ENCODE data around the gene TNFRSF21. TPM values are rescaled to one million over a fixed set of nuclear protein-coding genes. Genes with fewer than 3 reads are reported as not detected.
"Not testable (repeated sequence)": the region's sequence is repeated elsewhere in the genome, so short reads cannot be mapped to it uniquely, and the experiment has no call there.

Gene TNFRSF21
- total RNA-seq, 4 donors from 2014 or later = 45.4 to 136 (median 73.4) TPM

DNA sequence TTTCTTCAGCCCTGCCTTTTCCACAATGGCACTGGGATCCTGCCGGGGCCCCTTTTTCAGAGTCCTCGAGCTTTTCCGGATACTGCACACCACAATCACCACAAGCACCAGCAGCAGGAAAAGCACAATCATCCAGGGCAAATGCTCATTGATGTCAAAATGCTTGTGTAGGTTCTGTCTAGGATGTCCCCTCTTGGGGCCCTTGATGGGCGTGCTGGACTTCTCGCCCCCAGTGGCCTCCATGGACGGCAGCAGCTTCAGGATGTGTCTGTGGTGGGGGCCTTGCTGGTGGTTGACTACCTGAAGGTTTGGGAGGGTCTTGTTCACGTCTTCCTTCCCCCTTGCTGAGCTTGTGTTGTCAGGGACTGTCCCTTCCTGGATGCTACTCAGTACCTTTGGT is 25.7 kb downstream of the TNFRSF21 start:
- H3K36me3 ChIP-seq = no peaks in the 10 kb centered on the region
- 95% methylated on average over 7 of the region's 7 CpGs; no CpG with 5 or more reads in 1 of the 2 donors for WGBS, 2 donors (ENCODE audit: low coverage in 1 of 2)
- in situ Hi-C loops (cut with MboI; ENCODE audit: low pct_ligation_motif_present in 1 of 4, low pct_unique_long_range_greater_than_20kb in 1 of 4, low sequenced_read_pairs in 3 of 4) = no loop called here

DNA sequence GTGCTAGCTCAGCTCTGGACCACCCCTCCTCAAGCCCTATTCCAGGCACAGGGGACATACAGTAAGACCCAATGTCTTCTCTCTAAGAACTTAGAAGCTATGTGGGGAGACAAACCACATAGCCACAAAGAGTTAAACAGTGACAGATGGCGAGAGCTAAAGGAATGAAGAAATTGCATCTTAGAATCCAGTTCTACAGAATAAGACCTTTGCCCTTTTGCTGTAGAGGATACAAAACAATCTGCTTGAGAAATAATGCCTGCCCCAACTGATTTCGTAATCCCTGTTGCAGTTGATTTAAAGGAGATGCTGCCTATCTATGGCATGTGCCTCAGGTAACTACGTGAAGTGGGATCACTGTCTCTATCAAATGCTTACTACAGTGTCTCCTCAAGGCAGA is 31.2 kb downstream of the TNFRSF21 start:
- no peak for DNase-seq
- no peaks in the 10 kb centered on the region for H3K9me3 ChIP-seq
- no peak for TF ChIP-seq POLR2A (IDR thresholded peaks at IDR 0.05)
- TF ChIP-seq POLR2AphosphoS5 (IDR thresholded peaks at IDR 0.05) = peak in 1 of 3 donors; percentile 17
- peaks cover 0 to 24% (median 8%) of the 10 kb centered on the region in 4 donors for H3K4me1 ChIP-seq
- 38 to 49% methylated on average over 2 to 3 of the region's 3 CpGs for WGBS, 2 donors (ENCODE audit: low coverage in 1 of 2)
- intact Hi-C loops (cut with DNase I; ENCODE audit: low total_unique reads) (no loop called here), in situ Hi-C loops (cut with MboI; ENCODE audit: low pct_ligation_motif_present in 1 of 4, low pct_unique_long_range_greater_than_20kb in 1 of 4, low sequenced_read_pairs in 3 of 4) (no loop called here)
- no peaks in the 10 kb centered on the region for H3K36me3 ChIP-seq
- H3K27me3 ChIP-seq = no peaks in the 10 kb centered on the region
- peak overlapping the region in 1 of 4 donors; percentile 25 for H3K27ac ChIP-seq
- H3K4me3 ChIP-seq = no peak overlapping the region

More for the DNA sequence above, 25.7 kb downstream of the TNFRSF21 start:
- H3K9me3 ChIP-seq = no peaks in the 10 kb centered on the region
- no peaks in the 10 kb centered on the region for H3K27me3 ChIP-seq
- H3K27ac ChIP-seq = no peak overlapping the region
- H3K4me1 ChIP-seq = peaks cover 0 to 4% (median 1%) of the 10 kb centered on the region in 4 donors
- no peak for DNase-seq
- TF ChIP-seq POLR2AphosphoS5 (IDR thresholded peaks at IDR 0.05) (no peak), POLR2A (IDR thresholded peaks at IDR 0.05) (no peak), EP300 (IDR thresholded peaks at IDR 0.05; ENCODE audit: low read depth) (no peak)
- TF ChIP-seq, protein P1, sequence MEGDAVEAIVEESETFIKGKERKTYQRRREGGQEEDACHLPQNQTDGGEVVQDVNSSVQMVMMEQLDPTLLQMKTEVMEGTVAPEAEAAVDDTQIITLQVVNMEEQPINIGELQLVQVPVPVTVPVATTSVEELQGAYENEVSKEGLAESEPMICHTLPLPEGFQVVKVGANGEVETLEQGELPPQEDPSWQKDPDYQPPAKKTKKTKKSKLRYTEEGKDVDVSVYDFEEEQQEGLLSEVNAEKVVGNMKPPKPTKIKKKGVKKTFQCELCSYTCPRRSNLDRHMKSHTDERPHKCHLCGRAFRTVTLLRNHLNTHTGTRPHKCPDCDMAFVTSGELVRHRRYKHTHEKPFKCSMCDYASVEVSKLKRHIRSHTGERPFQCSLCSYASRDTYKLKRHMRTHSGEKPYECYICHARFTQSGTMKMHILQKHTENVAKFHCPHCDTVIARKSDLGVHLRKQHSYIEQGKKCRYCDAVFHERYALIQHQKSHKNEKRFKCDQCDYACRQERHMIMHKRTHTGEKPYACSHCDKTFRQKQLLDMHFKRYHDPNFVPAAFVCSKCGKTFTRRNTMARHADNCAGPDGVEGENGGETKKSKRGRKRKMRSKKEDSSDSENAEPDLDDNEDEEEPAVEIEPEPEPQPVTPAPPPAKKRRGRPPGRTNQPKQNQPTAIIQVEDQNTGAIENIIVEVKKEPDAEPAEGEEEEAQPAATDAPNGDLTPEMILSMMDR (IDR thresholded peaks at IDR 0.05) = no peak
- no peak overlapping the region for H3K4me3 ChIP-seq
- intact Hi-C loops (cut with DNase I; ENCODE audit: low total_unique reads) = no loop called here

DNA sequence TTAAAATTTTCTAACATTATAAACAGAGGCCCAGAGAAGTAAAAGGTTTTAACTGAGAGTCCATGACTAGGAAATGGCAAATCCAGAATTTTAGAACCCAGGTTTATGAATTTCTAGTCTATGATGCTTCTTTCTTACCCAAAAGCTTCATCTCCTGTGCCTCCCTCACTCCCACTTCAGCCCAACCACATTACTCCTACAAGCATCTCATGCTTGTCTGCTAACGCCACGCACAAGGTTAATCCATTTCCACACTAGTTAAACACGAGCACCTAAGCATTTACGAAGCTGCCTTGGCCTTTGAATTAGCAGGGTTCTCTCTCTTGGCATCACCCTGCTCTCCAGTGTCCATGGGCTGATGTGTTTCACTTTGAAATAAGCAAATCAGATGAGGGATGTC is 32.0 kb downstream of the TNFRSF21 start:
- no peak overlapping the region for H3K4me3 ChIP-seq
- DNase-seq = no peak
- no peak for TF ChIP-seq POLR2A (IDR thresholded peaks at IDR 0.05)
- TF ChIP-seq, protein P1 (IDR thresholded peaks at IDR 0.05) = no peak
- no peak for TF ChIP-seq EP300 (IDR thresholded peaks at IDR 0.05; ENCODE audit: low read depth)
- TF ChIP-seq POLR2AphosphoS5 (IDR thresholded peaks at IDR 0.05) = no peak
- WGBS, 2 donors (ENCODE audit: low coverage in 1 of 2) = 85 to 88% methylated on average over 3 to 4 of the region's 4 CpGs
- no peaks in the 10 kb centered on the region for H3K9me3 ChIP-seq
- intact Hi-C loops (cut with DNase I; ENCODE audit: low total_unique reads) (no loop called here), in situ Hi-C loops (cut with MboI; ENCODE audit: low pct_ligation_motif_present in 1 of 4, low pct_unique_long_range_greater_than_20kb in 1 of 4, low sequenced_read_pairs in 3 of 4) (no loop called here)
- no peaks in the 10 kb centered on the region for H3K36me3 ChIP-seq
- no peak overlapping the region for H3K27ac ChIP-seq
- H3K27me3 ChIP-seq = no peaks in the 10 kb centered on the region
- H3K4me1 ChIP-seq = peaks cover 0 to 24% (median 8%) of the 10 kb centered on the region in 4 donors

DNA sequence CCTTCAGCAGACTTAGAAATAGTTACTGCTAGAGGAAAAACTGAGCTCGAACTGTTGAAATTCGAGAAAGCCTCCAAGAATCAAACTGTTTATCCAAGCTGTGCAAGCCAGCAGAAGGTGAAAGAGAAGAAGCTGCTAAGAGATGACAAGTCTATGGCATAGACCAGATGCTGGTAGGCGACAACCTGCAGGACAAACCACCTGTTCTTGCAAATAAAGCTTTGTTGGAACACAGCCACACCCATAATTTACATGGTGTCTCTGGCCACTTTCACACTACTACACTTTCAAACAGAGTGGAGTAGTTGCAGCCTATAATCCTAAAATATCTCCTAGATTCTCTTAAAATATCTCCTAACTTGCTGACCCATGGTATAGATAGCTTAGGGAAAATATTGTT is 33.3 kb downstream of the TNFRSF21 start:
- no peaks in the 10 kb centered on the region for H3K27me3 ChIP-seq
- H3K36me3 ChIP-seq = no peaks in the 10 kb centered on the region
- peak overlapping the region in 1 of 4 donors; percentile 17 for H3K27ac ChIP-seq
- intact Hi-C loops (cut with DNase I; ENCODE audit: low total_unique reads) (no loop called here), in situ Hi-C loops (cut with MboI; ENCODE audit: low pct_ligation_motif_present in 1 of 4, low pct_unique_long_range_greater_than_20kb in 1 of 4, low sequenced_read_pairs in 3 of 4) (no loop called here)
- H3K4me3 ChIP-seq = no peak overlapping the region
- no peak for DNase-seq
- 51 to 56% methylated on average over 3 of the region's 3 CpGs for WGBS, 2 donors (ENCODE audit: low coverage in 1 of 2)
- peaks cover 0 to 24% (median 8%) of the 10 kb centered on the region in 4 donors for H3K4me1 ChIP-seq
- H3K9me3 ChIP-seq = no peaks in the 10 kb centered on the region
- TF ChIP-seq, protein P1 (IDR thresholded peaks at IDR 0.05) = no peak
- TF ChIP-seq POLR2AphosphoS5 (IDR thresholded peaks at IDR 0.05) = peak in 1 of 3 donors; percentile 52

DNA sequence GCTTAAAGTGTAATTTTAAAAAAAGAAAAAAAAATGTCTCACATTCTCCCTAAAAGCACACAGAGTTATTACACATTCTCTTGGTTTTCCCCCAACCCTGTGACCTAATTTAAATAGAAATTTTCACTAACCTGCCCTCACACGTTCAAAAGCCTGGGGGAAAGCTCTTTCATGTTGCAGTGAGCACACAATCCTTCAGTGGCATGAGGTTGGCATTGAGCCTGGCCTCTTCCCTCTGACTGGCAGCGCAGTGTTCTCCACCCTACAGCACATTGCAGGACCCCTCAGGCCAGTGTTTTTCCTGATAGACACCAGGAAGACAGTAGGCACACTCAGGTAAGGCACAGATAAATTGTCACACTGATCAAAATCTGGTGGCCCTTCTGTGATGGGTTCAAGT is 34.1 kb downstream of the TNFRSF21 start:
- in situ Hi-C loops (cut with MboI; ENCODE audit: low pct_ligation_motif_present in 1 of 4, low pct_unique_long_range_greater_than_20kb in 1 of 4, low sequenced_read_pairs in 3 of 4) (no loop called here), intact Hi-C loops (cut with DNase I; ENCODE audit: low total_unique reads) (no loop called here)
- H3K36me3 ChIP-seq = no peaks in the 10 kb centered on the region
- no peak overlapping the region for H3K4me3 ChIP-seq
- 79 to 89% methylated on average over 2 of the region's 2 CpGs for WGBS, 2 donors (ENCODE audit: low coverage in 1 of 2)
- no peak for DNase-seq
- H3K9me3 ChIP-seq = no peaks in the 10 kb centered on the region
- H3K4me1 ChIP-seq = peaks cover 0 to 24% (median 8%) of the 10 kb centered on the region in 4 donors
- no peaks in the 10 kb centered on the region for H3K27me3 ChIP-seq
- H3K27ac ChIP-seq = peak overlapping the region in 1 of 4 donors; percentile 17
- TF ChIP-seq POLR2A (IDR thresholded peaks at IDR 0.05) (no peak), POLR2AphosphoS5 (IDR thresholded peaks at IDR 0.05) (no peak), EP300 (IDR thresholded peaks at IDR 0.05; ENCODE audit: low read depth) (no peak)
- TF ChIP-seq, protein P1 (IDR thresholded peaks at IDR 0.05) = no peak

DNA sequence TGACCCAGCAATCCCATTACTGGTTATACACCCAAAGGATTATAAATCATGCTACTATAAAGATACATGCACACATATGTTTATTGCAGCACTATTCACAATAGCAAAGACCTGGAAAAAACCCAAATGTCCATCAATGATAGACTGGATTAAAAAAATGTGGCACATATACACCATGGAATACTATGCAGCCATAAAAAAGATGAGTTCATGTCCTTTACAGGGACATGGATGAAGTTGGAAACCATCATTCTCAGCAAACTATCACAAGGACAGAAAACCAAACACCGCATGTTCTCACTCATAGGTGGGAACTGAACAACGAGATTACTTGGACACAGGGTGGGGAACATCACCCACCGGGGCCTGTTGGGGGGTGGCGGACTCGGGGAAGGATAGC is 34.6 kb downstream of the TNFRSF21 start:
- H3K36me3 ChIP-seq; DNase-seq; H3K27me3 ChIP-seq; intact Hi-C loops (cut with DNase I; ENCODE audit: low total_unique reads); H3K27ac ChIP-seq; H3K9me3 ChIP-seq; in situ Hi-C loops (cut with MboI; ENCODE audit: low pct_ligation_motif_present in 1 of 4, low pct_unique_long_range_greater_than_20kb in 1 of 4, low sequenced_read_pairs in 3 of 4); H3K4me3 ChIP-seq: not testable (repeated sequence)
- peaks cover 0 to 24% (median 8%) of the 10 kb centered on the region in 4 donors for H3K4me1 ChIP-seq
- WGBS, 2 donors (ENCODE audit: low coverage in 1 of 2) = 86 to 97% methylated on average over 5 of the region's 5 CpGs
